ENCODE data around the gene FYB1.
"Not testable (repeated sequence)": the region's sequence is repeated elsewhere in the genome, so short reads cannot be mapped to it uniquely, and the experiment has no call there.

Gene FYB1

GRCh38 chr5:39226100-39226451 lies 6.7 kb upstream of the FYB1 start:
- DNase-seq (ENCODE audit: low read depth), result no peak

- DNase-seq (ENCODE audit: low read depth), result no peak
Observed at GRCh38 chr5:39225405-39226099, 6.2 kb upstream of the FYB1 start.

- DNase-seq (ENCODE audit: low read depth), result no peak
Observed at GRCh38 chr5:39224196-39224761, 4.9 kb upstream of the FYB1 start.

GRCh38 chr5:39223565-39224156 lies 4.3 kb upstream of the FYB1 start:
- no peak for DNase-seq (ENCODE audit: low read depth)

GRCh38 chr5:39221671-39222070 lies 2.3 kb upstream of the FYB1 start:
- not testable (repeated sequence) for DNase-seq (ENCODE audit: low read depth)

GRCh38 chr5:39220280-39221030 lies 1.1 kb upstream of the FYB1 start:
- DNase-seq (ENCODE audit: low read depth), result no peak

- no peak for DNase-seq (ENCODE audit: low read depth)
Observed at GRCh38 chr5:39218482-39219402, 621 bp downstream of the FYB1 start.

- DNase-seq (ENCODE audit: low read depth), result peak; percentile 46
Observed at GRCh38 chr5:39217365-39218281, 1.7 kb downstream of the FYB1 start.

- DNase-seq (ENCODE audit: low read depth), result no peak
Observed at GRCh38 chr5:39216631-39217030, 2.7 kb downstream of the FYB1 start.

GRCh38 chr5:39215857-39216256 lies 3.5 kb downstream of the FYB1 start:
- no peak for DNase-seq (ENCODE audit: low read depth)

- no peak for DNase-seq (ENCODE audit: low read depth)
Observed at GRCh38 chr5:39214912-39215709, 4.3 kb downstream of the FYB1 start.

GRCh38 chr5:39213447-39214207 lies 5.7 kb downstream of the FYB1 start:
- no peak for DNase-seq (ENCODE audit: low read depth)

GRCh38 chr5:39211773-39212172 lies 7.6 kb downstream of the FYB1 start:
- DNase-seq (ENCODE audit: low read depth), result no peak

GRCh38 chr5:39209924-39210323 lies 9.4 kb downstream of the FYB1 start:
- no peak for DNase-seq (ENCODE audit: low read depth)

- no peak for DNase-seq (ENCODE audit: low read depth)
Observed at GRCh38 chr5:39208471-39208870, 10.9 kb downstream of the FYB1 start.

- DNase-seq (ENCODE audit: low read depth), result no peak
Observed at GRCh38 chr5:39207345-39208045, 11.9 kb downstream of the FYB1 start.

GRCh38 chr5:39206630-39207321 lies 12.6 kb downstream of the FYB1 start:
- DNase-seq (ENCODE audit: low read depth), result no peak

GRCh38 chr5:39205550-39205949 lies 13.8 kb downstream of the FYB1 start:
- no peak for DNase-seq (ENCODE audit: low read depth)
